ENCODE measurements around the gene STC2. TPM values are rescaled to one million over a fixed set of nuclear protein-coding genes. Genes with fewer than 3 reads are reported as not detected.
"Not testable (repeated sequence)": the region's sequence is repeated elsewhere in the genome, so short reads cannot be mapped to it uniquely, and the experiment has no call there.

STC2 gene
- total RNA-seq, 1 experiment from 2014 or later, result 2,025 TPM

- no peak for DNase-seq (ENCODE audit: low read depth)
These were observed 31.2 kb downstream of the STC2 start for GRCh38 chr5:173296737-173297676.

- no peak for DNase-seq (ENCODE audit: low read depth)
These were observed 32.4 kb downstream of the STC2 start for GRCh38 chr5:173295796-173296195.

- DNase-seq (ENCODE audit: low read depth), result no peak
These were observed 33.4 kb downstream of the STC2 start for GRCh38 chr5:173294673-173295320.

- DNase-seq (ENCODE audit: low read depth), result peak; percentile 82
These were observed 34.2 kb downstream of the STC2 start for GRCh38 chr5:173293817-173294672.

GRCh38 chr5:173291722-173292658 lies 36.2 kb downstream of the STC2 start:
- peak; percentile 65 for DNase-seq (ENCODE audit: low read depth)

GRCh38 chr5:173290477-173291131 lies 37.6 kb downstream of the STC2 start:
- DNase-seq (ENCODE audit: low read depth), result no peak

- DNase-seq (ENCODE audit: low read depth), result no peak
These were observed 38.8 kb downstream of the STC2 start for GRCh38 chr5:173289372-173289771.

GRCh38 chr5:173288632-173289031 lies 39.6 kb downstream of the STC2 start:
- no peak for DNase-seq (ENCODE audit: low read depth)

GRCh38 chr5:173287086-173287485 lies 41.1 kb downstream of the STC2 start:
- no peak for DNase-seq (ENCODE audit: low read depth)

GRCh38 chr5:173284343-173284958 lies 43.8 kb downstream of the STC2 start:
- DNase-seq (ENCODE audit: low read depth), result not testable (repeated sequence)

GRCh38 chr5:173283318-173284288 lies 44.6 kb downstream of the STC2 start:
- peak; percentile 64 for DNase-seq (ENCODE audit: low read depth)

GRCh38 chr5:173282916-173283315 lies 45.3 kb downstream of the STC2 start:
- DNase-seq (ENCODE audit: low read depth), result no peak

- DNase-seq (ENCODE audit: low read depth), result no peak
These were observed 46.3 kb downstream of the STC2 start for GRCh38 chr5:173281910-173282309.

- DNase-seq (ENCODE audit: low read depth), result no peak
These were observed 49.0 kb downstream of the STC2 start for GRCh38 chr5:173279166-173279565.

GRCh38 chr5:173278641-173279040 lies 49.6 kb downstream of the STC2 start:
- no peak for DNase-seq (ENCODE audit: low read depth)

GRCh38 chr5:173278172-173278571 lies 50.0 kb downstream of the STC2 start:
- no peak for DNase-seq (ENCODE audit: low read depth)

GRCh38 chr5:173274771-173275170 lies 53.4 kb downstream of the STC2 start:
- no peak for DNase-seq (ENCODE audit: low read depth)

- no peak for DNase-seq (ENCODE audit: low read depth)
These were observed 56.8 kb downstream of the STC2 start for GRCh38 chr5:173271419-173271818.
